HG03095 (cell line): ENCODE data around the gene KRT85.

Source experiments
- ATAC-seq: cut with Tn5 transposase; IDR thresholded peaks from one replicate; pipeline ENCODE4 v1.9.1; 2021; ENCODE audit warnings: moderate library complexity; ENCODE audit not compliant: unreplicated experiment

KRT85 gene

DNA sequence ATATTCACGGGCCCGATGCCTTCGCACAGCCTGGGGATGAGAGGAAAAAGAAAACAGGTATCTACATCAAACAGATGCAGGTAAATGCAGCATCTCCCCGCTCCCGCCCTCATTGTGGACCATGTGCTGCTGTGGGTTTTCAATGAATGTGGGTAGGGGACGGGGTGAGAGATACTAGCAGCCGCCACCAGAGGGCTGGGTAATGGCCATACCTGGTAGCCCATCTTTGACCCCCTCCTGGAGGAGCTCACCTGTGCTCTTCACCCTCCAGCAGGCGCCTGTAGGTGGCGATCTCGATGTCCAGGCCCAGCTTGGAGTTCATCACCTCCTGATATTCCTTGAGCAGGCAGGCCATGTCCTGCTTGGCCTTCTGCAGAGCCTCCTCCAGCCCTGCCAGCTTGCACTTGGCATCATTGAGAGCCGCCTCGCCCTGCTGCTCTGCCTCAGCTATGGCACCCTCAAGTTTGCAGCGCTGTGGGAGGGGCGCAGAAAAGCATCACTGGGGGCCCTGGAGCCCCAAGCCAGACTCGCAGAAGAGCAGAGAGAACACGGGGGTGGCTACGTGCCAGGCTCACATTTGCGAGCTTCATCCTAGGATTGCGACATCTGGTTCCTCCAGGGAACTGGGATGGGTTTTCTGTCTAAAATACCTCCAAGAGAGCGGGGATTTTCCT lies 28.6 kb upstream of the KRT85 start:
- no peak for ATAC-seq

DNA sequence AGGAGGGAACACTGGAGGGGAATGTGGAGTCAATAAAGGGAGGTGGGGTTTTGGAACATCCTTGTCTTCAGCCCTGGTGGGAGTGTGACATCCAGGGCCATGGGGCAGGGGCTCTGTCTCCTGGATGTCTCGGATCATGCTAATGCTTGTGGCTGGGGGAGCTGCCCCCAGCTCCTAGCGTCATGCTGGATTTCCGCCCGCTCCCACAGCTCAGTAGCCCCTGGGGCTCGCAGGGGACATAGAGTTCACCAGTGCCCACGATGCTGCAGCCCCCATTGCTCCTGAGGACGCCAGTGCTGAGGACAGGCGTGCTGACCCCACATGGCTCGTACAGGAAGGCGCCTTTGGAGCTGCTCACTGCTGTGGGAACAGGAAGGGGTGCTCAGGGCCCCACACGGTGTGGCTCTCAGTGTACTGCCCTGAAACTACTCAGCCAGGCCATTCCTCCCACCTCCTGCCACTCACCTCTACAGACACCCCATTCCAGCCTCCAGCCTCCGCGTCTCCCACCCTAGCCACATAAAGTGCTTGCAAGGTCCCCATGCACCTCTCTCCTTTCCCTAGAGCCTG lies 27.6 kb upstream of the KRT85 start:
- ATAC-seq: no peak

DNA sequence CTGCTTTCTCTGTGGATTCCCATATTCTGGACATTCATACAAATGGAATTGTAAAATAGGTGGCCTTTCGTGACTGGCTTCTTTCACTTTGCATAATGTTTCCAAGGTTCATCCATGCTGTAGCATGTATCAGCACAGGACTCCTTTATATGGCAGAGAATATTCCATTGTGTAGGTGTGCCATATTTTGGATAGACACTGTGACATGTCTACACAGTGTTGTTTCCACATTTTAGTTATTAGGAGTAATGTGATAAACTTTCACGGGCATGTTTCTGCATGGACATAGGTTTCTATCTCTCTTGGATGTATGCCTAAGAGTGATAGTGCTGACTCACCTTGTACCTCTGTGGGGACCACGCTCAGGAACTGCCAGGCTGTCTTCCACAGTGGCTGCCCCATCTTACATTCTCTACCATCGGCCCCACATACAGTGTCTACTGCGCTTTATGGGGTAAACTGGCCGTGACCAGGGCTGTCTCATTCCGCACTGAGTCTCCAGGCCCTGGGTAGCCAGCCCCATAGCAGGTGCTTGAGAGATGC lies 25.3 kb upstream of the KRT85 start:
- no peak for ATAC-seq

DNA sequence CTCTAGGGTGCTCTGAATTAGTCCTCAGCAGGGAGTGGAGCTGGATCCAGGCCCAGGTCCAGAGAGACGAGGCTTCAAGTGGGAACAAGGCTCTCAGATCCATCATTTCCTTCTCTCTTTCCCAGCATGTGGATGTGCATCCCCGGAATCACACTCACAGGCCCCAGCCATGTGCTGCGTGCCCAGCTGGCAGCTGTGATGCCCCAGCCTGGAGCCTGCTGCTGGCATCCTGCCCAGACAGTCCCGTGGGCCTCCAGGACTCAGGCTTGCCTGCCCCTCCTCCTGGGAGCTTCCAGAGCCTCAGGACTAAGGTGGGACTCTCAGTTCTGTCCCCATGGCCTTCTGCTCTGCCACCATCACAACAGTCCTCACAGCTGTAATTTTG lies 24.3 kb upstream of the KRT85 start:
- ATAC-seq: no peak

DNA sequence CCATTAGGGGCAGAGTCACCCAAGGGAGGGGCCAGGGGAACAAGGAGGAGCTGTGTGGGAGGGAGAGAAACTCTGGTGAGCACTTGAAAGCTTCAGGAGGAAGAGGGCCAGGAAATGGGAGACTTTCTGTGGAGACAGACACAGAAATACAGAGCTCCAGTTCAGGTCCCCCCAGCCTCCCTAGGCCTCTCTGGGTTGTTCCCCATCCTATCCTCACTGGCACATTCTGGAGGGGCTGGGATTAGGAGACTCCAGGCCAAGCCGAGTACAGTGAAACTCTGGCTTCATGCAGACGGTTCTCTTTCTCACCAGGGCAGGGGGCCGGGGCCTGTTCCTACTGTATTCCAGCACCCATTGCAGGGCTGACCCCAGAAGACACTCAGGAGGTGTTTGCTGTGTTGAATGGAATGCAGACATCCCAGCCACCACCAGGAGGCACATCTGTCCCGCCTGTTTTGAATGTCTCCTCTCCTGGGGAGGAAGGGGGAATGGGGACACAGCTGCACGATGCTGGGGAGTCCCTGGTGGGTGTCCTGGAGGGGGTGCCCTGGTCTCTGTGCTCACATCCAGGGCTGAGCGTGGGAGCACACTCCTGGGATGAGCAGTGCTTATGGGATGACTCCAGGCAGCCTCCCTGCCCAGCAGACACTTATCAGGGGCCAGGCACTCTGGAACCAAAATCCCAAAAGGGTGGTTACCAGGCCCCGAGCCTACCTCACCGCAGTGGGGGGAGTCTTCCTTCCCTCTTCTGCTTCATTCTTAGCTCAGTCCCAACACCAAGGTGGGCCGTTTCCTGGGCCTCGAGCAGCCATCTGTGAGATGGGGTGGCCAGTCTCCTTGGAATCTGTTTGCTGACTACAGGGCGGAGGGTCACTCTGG lies 23.7 kb upstream of the KRT85 start:
- no peak for ATAC-seq

DNA sequence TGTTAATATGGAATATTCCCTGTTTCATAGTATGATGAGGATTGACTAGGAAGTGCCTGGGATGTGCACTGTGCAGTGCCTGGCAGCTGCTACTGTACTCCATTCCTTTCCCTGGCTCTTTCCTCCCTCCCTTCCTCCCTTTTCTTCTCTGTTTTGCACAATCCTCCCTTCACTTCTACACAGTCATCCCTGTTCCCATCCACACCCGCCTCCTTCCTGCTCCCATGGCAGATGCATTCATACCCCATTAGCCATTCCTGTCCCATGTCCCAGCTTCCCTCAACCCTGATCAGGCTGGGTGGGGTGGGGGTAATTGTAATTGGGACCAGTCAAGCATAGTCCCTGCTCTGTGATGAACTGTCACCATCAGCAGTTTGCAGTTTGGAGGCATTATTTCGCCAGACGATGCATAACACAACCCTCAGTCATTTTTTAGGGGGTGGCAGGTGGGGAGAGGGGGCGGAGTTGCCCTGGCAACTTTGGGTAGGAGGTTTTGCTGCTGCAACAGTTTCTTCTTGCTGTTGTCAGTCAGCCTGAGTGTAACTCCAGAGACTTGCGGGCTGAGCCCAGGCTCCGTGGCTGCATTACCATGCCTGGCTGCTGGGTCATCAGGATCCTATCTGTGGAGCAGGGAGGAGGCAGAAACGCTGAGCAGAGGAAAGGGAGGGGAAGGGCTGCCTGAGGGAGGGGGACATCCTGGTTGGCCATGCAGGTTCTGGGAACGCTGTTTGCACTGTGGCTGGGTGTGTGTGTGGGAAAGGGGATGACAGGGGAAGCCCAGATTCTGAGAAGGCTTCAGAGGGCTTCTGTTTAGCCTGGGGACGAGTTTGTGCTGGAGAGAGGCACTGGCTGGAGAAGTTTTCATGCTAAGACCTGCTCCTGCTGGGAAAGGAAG lies 22.3 kb upstream of the KRT85 start:
- no peak for ATAC-seq

DNA sequence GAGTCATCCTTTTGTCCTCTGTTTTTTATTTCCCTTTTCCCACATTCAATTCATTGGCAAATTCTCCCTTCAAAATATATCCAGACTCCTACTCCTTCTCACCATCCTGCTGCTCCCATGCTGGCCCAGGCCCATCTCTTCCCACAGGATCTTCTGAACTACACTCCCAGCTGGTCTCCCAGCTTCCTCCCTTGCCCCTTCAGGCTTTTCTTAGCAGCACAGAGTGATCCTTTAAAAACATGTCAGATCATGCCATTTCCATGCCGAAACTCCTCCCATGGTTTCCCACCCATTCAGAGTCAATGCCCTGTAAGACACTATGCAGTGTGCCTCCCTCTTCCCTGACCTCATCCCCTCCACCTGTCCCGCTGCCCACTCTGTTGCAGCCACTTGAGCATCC lies 20.6 kb upstream of the KRT85 start:
- ATAC-seq: no peak

DNA sequence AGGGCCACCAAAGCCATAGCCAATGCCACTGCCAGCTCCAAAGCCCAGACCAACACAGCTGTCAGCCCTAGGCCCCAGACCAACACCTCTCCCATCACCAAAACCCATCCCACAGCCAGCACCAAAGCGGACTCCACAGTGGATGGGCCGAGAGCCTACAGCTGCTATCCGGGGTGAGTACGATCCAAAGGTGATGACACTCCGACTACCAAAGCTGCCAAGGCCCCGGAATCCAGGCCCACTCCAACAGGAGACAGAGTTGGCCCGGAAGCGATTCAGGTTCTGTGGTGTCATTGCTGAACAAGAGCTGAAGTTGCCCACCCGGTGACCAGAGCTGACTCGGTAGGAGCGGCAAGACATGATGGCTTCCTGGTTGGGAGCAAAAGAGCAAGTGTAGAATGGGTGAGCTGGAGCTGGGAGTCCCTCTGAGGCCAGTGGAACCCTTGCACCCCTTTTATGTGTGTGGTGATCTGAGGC lies 18.0 kb upstream of the KRT85 start, which contains the start of gene KRT84:
Gene KRT84 (minus strand): TSS at position 427 of the 477 bp plus-strand sequence. CDS start 67 bp downstream, at position 360.
- ATAC-seq: no peak

DNA sequence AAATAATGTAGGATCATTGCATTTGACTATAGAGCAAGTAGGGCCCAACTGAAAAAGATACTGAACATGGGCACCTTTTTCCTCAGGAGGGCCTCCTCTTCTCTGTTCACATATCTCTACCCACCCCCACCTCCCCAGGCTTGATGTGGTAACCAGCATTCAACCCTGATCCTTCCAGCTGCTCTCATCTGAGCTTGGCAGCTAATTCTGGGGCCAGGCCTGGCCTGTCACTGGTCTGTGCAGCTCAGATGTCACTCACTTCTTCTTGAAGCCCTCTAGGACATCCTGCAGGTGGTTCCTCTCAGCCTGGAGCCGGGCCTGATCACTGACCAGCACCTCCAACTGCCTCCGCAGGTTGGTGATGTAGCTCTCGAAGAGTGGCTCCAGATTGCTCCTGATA lies 16.1 kb upstream of the KRT85 start:
- no peak for ATAC-seq

DNA sequence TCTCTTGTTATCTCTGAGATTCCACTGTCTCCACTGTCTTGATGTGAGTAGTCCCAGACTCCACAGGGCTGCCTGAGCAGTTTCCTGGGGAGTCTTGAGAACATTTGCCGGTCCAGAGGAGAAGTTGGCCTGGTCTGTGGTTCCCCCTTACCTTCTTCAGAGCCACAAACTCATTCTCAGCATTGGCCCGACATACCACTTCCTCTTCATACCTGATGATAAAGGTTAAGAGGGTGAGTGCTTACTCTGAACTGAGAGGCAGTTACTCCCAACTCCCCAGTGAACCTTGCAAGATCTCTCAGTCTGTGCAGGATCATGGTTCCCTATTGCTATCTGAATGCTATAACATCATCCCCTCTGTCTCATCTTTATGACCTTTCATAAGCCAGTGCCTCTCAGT lies 15.6 kb upstream of the KRT85 start:
- no peak for ATAC-seq

DNA sequence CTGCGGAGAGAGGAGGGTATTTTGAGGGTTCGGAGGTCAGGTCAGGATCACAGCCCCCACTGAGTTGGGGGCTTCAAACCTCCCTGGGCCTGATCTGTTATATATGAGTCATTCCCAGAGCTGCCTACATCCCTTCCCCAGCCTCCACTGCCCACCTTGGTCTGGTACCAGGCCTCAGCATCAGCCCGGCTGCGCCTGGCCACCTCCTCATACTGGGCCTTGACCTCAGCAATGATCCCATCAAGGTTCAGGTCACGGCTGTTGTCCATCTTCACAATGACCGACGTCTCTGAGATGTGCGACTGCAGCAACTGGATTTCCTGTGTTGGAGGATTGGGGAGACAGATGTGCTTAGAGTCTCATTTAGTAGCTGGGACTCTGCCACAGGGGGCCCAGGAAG lies 13.9 kb upstream of the KRT85 start:
- ATAC-seq: no peak

DNA sequence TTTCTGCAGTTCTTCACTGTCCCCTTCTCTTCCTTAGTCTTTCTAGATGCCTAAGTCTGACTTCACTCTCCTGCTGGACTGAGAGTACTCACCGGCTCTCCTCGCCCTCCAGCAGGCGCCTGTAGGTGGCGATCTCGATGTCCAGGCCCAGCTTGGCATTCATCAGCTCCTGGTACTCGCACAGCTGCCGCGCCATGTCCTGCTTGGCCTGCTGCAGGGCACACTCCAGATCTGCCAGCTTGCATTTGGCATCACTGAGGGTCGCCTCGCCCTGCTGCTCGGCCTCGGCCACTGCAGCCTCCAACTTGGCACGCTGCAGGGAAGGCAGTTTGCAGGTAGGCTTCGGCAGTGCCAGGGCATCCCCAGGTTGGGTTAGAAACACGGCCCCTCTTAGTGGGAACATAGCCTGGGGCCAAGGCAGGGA lies 13.0 kb upstream of the KRT85 start:
- ATAC-seq: no peak

DNA sequence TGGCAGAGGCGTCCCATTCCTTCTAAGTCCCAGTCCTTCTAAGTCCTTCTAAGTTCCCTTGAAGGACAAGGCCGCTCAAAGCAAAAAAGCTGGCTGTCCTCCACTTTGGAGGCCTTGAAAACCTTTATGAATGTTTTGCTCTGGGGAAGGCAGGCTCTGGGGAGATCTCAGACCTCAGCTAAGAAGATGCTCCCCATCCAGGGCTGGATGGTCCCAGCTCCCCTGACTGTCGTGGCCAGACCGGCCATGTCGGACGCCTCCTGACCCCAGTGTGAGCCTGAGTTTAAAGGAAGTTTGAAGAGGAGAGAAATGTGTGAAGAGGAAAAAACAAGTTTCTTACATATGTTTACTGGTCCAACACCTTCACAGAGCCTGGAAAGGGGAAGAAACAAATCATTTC lies 12.3 kb upstream of the KRT85 start:
- no peak for ATAC-seq

DNA sequence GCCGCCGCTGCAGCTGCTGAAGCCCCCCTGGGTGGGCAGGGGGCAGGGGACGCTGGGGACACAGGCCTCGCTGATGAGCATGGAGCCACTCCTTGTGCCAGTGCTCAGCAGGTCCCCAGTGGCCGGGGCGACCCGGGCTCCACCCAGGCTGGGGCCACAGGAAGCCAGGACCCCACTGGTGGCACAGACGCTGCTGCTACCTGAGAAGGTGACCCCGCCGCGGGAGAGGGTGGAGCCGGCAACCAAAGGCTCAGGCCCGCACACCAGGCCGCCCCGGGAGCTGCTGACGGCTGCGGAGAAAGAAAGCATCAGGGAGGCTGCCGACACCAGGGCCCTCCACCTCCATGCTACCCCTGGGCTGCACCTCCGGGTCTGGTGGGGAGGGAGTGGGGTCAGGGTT lies 10.8 kb upstream of the KRT85 start:
- ATAC-seq: no peak

DNA sequence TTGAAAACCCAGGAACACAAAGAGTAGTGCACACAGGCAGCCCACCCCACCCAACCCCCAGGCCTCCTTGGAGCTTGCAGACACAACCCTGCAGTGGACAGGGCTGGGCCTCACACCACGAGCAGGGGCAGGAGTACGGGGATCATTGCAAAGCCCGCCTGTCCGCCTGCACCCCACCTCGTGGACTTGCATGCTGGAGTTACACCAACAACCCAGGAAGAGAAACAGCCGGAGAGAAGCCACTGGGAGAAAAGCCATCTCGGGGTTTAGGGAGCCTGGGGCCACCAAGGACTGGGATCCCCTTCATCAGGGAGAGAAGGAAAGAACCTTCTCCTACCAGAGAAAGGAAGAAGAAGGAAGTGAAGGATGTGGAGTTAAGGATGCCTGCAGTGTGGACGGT lies 10.0 kb upstream of the KRT85 start:
- no peak for ATAC-seq

DNA sequence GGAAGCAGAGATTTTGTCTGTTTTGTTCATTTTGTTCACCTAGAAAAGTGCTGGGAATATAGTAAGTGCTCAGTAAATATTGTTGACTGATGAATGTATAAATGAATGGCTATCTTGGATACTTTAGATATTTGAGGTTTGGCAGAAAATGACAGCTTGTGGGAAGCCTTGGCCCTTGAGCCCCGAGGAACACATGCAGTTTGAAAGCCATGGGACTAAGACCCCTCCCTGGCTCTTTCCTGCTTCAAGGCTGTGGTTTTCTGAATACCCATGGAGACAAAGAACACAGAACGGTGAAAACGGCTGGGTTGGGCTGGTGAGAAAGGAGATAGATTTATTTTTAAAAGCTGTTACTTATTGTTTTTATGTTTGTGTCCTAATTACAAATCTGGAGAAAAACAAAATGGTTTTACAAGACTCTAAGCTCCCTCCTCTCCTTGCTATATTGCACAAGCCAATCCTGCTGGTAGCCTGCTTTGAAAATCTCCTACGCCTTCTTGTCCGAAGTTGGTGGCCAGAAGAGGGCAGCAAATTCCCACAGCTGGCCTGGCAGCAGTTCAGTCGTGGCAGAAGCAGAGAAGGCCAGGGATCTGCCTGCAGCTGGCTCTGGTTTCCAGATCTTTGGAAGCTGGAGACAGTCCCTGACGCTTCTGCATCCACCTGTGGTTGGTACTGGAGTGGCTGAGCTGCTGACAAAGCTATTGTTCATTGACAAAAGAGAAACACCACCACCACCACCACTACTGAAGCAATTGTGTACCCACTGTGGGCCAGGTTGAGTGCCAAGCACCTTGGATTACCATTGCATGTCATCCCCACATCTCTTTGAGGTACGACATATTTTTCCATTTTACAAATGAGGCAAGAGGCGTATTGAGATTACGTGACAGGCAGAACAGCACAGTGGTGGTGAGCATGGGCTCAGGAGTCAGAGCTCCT lies 5.2 kb upstream of the KRT85 start:
- no peak for ATAC-seq

DNA sequence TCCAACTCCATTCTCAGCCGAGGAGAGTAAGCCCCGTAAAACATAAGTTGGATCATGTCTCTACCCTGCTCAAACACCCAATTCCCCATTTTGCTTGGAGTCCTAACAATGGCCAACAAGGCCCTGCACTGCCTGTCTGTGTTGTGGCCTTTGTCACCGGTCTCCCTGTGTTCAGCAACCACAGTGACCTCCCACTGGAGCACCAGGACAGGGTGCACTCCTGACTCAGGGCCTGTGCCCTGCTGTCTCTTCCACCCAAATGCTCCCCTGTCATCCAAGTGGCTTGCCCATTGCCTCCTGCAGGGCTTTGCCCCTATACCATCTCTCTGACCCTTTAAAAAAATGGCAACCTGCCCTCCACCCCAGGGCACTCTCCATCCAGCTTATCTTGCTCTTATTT lies 4.4 kb upstream of the KRT85 start:
- no peak for ATAC-seq

DNA sequence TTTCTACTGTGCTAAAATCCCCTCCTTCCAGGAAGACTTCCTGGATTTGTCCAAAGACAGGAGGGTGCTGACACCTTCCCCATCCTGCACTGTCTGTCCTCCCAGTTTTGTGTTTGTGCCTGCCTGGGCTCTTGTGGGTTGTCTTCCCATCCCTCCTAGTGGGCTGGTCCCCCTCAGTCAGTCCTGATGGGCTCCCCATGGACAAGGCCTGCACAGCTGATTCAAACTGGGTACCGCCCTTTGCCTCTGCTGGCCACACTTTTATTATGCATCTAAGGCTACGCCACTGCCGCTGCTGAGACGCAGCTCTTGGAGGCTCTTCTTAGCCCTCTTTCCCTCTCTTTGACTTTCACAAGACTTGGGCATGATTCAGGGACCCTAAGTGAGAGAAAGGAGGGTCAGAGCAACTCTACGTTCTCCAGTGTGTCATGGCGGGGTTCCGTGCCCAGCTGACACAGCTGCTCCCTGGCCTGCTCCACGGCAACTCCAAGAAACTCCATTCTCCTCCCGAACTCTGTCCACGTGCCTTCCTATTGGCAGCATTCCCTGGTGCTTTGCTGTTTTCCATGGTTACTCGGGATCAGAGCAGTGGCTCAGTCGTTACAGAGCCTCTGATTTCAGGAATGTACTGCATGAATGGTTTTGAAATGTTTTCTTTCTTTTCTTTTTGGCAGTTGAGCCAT lies 3.8 kb upstream of the KRT85 start:
- no peak for ATAC-seq

DNA sequence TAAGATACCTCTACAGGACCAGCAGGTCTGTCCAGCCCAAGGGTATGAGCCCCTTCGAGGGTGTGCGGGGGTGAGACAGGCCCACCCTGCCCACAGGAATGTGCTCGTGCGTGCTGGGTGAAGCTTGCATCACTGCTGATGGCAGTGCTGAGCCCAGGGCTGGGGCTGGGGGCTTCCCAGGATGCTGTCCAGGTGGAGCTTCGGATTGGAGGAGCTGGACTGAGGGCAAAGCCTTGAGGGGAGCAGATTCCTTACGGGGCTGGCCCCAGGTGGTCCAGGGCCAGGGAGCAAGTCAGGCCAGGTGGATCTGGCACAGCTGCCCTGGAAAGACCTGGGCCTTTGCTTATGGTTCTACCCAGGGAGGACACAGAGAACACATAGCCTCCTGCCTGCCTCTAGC lies 2.5 kb upstream of the KRT85 start:
- no peak for ATAC-seq
